ENCODE measurements around the gene SCNN1B.
"Not testable (repeated sequence)": the region's sequence is repeated elsewhere in the genome, so short reads cannot be mapped to it uniquely, and the experiment has no call there.

The SCNN1B gene

GRCh38 chr16:23290189-23291062 lies 11.7 kb upstream of the SCNN1B start:
- DNase-seq, result no peak

DNA sequence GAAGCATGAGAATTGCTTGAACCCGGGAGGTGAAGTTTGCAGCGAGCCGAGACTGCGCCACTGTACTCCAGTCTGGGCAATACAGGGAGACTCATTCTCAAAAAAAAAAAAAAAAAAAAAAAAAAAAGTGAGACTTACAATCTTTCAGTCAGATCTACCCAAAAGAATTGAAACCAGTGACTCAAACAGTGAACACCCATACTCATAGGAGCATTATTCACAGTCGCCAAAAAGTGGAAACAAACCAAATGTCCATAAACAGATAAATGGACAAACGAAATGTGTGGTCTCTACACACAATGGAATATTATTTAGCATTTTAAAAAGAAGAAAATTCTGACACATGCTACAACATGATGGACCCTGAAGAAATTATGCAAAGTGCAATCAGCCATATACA lies 9.1 kb upstream of the SCNN1B start:
- DNase-seq, result no peak

GRCh38 chr16:23294260-23294659 lies 7.8 kb upstream of the SCNN1B start:
- no peak for DNase-seq

GRCh38 chr16:23296994-23297393 lies 5.1 kb upstream of the SCNN1B start:
- DNase-seq, result no peak

DNA sequence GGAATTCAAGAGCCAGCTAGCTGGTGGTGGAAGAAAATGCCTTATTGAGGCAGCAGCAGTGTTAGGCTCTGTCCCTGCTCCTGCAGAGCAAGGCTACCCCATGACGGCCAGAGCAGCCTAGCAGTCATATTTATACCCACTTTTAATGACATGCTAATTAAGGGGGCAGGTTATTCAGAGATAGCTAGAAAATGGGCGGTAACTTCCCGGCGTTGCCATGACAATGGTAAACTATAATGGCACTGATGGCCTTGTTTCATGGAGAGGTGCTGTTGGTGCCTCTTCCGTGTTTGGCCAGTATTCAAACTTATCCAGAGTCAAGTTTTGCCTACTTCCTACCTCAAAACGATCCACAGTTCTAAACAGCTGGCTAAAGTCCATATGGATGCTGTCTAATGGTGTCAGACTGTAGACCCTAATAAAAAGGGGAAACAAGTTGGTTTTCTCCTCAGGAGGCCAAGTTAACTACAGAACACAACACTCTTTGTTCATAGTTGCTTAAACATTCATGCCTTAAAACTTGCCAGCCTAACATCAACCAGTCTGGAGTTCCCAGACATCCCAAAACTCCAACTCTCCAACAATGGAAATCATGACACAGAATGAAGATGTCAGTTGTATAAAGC lies 3.7 kb upstream of the SCNN1B start:
- DNase-seq, result no peak

GRCh38 chr16:23299815-23300214 lies 2.3 kb upstream of the SCNN1B start:
- DNase-seq, result not testable (repeated sequence)

DNA sequence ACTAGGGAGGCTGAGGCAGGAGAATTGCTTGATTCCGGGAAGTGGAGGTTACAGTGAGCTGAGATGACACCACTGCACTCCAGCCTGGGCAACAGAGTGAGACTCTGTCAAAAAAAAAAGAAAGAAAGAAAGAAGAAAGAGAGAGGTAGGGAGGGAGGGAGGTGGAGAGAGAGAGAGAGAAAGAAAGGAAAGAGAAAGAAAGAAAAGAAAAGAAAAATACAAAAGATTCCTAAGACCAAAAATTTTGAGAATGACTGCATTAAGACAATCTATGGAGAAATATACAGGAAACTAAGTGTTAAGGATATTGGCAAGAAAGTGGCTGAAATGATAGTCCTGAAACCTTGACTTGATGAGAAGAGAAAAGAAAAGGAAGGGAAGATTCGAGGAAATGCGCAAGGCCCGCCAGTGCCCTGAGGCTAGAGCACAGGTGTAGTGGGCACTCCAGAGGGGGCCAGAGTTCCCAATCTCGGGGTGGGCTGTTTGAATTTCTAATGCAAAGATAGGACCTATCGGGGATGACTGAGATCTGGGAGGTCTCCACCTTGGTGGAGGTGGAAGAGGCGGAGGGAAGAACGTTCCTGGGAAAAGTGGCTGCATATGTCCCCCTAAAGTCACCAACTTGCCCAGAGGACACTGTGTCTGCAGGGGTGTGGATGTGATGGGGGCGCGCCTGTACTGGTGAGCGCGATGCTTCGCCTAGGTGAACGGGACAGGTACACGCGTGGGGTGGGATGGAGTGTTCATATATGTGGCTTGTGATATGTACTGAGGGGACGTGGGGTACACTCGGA lies 654 bp upstream of the SCNN1B start:
- DNase-seq, result no peak

GRCh38 chr16:23303685-23304084 lies 1.6 kb downstream of the SCNN1B start:
- DNase-seq, result no peak

- no peak for DNase-seq
These were observed 2.5 kb downstream of the SCNN1B start for GRCh38 chr16:23304620-23305019.

- no peak for DNase-seq
These were observed 4.3 kb downstream of the SCNN1B start for GRCh38 chr16:23306199-23307100.

DNA sequence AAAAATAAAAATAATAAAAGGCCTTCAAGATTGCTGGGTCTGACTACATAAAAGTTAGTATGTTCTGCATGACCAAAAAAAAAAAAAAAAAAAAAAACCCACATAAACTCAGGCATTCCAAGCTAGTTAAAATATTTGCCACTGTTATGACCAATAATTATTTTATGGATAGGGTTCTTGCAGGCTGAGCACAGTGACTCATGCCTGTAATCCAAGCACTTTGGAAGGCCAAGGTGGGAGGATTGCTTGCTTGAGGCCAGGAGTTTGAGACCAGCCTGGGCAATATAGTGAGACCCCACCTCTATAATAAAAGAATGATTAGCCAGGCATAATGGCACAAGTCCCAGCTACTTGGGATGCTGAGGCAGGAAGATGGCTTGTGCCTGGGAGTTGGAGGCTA lies 8.1 kb downstream of the SCNN1B start:
- no peak for DNase-seq

- no peak for DNase-seq
These were observed 8.6 kb downstream of the SCNN1B start for GRCh38 chr16:23310744-23311143.

DNA sequence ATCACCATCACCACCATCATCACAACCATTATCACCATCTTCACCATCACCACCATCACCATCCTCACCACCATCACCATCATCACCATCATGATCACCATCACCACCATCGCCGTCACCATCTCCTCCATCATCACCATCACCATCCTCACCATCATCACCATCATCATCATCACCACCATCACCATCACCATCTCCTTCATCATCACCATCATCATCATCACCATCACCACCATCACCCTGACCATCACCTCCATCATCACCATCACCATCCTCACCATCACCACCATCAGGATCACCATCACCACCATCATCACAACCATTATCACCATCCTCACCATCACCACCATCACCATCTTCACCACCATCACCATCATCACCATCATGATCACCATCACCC lies 14.1 kb downstream of the SCNN1B start:
- no peak for DNase-seq

DNA sequence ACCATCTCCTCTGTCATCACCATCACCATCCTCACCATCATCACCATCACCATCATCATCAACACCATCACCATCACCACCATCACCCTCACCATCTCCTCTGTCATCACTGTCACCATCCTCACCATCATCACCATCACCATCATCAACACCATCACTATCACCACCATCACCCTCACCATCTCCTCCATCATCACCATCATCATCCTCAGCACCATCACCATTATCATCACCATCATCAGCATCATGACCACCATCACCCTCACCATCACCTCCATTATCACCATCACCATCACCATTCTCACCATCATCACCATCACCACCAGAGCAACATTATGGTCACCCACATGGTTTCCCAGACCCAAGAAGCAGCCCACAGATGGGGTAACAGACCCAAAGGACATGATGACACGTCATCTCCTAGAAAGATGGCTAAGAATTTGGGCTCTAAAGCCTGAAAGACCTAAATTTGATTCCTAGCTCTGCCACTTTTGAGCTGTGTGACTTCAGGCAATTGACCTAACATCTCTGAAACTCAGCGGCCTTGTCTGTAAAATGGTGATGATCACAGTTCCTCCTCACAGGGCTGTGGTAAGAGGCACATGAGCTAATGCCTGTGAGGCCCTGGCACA lies 14.6 kb downstream of the SCNN1B start:
- no peak for DNase-seq

DNA sequence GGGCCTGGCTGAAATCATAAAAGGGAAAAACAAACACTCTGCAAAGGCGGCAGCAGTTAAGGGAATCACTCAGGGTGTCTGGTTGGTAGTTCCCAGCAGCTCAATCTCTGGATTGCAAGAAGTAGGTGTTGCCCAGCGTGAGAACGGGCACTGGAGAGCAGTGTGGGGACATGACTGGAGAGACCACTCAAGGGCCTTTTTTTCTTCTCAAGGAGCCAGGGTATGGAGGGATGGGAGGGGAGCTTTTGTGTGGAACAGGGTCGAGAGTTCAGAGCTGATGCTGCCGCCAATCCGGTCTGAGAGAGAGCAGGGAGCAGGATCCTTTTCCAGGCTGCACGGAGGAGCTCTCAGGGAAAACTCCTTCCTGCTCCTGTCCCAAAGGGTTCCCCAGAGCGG lies 15.2 kb downstream of the SCNN1B start:
- peak in 1 of 2 experiments; percentile 10 for DNase-seq

- DNase-seq, result no peak
These were observed 15.6 kb downstream of the SCNN1B start for GRCh38 chr16:23317751-23318150.

DNA sequence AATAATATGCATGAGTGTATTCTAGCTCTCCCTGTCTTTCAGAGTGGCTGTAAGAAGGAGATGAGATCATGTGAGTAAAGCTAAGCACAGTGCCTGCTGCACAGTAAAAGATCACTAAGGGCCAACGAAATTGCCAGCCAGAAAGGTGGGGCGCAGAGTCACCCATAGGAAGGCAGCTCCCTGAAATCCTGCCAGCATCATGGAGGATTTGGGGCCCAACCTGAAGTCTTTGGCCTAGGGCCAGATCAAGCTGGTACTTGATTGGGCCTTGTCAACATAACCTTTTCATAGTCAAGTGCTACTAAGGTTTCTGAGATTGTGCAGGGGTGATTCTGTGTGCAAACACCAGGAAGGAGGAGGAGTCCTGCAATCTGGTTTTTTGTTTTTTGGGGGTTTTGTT lies 16.5 kb downstream of the SCNN1B start:
- no peak for DNase-seq

GRCh38 chr16:23319861-23320615 lies 17.9 kb downstream of the SCNN1B start:
- no peak for DNase-seq

DNA sequence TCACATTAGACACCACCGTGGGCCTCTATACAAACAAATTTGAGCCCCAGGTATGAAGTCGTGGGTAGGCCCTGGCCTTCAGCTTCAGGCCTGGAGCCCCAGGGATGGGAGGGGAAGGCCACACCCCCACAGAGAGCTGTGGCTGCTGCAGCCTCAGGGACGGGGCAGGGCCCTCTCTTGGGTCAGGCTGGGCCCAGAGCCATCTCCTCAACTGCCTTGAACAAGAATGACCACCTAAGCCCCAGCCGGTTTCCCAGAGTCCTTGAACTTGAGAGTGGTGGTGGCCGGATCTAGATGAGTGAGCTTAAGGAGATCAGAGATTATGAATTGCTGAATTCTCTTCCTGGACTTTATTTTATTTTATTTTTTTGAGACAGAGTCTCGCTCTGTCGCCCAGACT lies 18.6 kb downstream of the SCNN1B start:
- DNase-seq, result no peak

DNA sequence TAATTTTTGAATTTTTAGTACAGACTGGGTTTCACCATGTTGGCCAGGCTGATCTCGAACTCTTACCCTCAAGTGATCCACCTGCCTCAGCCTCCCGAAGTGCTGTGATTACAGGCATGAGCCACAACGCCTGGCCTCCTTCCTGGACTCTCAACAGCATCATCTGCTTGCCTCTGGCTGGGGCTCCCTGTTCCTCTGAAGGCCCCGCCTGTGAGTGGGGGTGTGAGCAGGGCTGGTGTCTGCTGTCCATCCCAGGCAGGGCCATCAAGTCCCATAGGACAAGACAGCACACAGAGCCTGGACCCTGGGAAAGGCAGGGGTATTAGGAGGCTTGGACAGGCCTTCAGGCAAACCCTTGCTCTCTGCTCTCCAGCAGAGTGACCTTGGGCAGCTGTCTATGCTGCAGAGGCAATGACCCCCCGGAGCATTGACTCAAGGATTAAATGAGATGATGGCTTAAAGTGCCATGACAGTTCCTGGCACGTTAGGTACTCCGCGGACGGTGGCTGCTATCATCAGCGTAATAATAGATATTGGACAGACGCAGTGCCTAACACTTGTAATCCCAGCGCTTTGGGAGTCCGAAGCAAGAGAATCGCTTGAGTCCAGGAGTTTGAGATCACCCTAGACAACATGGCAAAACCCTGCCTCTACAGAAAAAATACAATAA lies 19.2 kb downstream of the SCNN1B start:
- no peak for DNase-seq
